Colon (tissue), 2 donors: ENCODE measurements around the gene NPR1.
"Not testable (repeated sequence)": the region's sequence is repeated elsewhere in the genome, so short reads cannot be mapped to it uniquely, and the experiment has no call there.

Experiments used
- FAIRE-seq: peaks from 2 replicates; lab custom pipeline; 2012; peaks lifted over from hg19 to GRCh38; lab: Jason Lieb, UNC
- donor health status: control.
- donor health status: control.

NPR1 gene

DNA sequence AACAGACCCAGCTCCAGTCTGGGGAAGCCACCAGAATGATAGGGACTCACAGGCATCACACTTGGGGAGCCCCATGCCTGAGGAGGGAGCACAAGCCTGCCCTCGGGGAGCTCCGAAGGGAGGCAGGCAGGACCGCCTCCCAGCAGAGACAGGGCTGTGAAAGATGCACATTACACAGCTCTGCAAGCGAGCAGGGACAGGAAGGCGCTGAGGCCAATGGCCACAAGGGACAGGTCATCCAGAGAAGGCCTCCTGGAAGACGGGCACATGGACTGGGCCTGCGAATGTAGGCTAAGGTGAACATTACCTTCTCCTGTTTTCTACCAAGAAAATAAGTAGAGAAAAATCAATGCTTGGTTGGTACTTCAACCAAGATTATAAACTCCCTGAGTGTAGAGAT, 4.2 kb downstream of the NPR1 start:
- no peak for FAIRE-seq

DNA sequence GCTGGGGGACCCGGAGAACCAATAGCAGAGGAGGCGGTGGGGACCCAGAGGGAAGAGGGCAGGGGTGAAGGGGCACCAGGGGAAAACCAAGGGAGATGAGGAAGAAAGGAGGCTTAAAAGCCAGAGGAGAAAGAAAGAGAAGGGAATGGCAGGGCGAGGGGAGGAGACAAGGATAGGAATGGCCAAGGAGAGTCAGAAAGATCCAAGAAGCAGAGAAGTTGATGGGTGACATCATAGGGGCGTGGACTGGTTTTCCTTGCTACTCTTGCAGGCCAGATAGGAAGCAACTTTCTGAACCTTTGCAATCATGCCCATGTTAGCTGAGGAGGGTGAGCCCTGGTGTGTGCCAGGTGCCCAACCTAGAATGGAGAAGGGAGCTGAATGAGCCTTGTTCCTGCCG, 5.4 kb downstream of the NPR1 start:
- no peak for FAIRE-seq

DNA sequence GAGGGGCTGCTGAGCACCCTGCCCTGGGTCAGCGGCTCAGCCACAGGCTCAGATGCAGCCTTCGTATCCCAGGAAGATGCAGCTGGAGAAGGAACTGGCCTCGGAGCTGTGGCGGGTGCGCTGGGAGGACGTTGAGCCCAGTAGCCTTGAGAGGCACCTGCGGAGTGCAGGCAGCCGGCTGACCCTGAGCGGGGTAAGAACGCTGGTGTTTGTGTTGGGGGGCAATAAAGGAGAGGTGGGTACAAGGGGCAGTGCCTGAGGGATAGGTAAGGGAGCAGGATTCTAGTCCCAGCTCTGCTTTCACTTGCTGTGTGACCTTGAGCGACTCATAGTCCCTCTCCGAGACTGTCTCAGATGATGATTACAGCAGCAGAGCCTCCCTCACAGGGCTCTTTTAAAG, 6.4 kb downstream of the NPR1 start:
- no peak for FAIRE-seq

DNA sequence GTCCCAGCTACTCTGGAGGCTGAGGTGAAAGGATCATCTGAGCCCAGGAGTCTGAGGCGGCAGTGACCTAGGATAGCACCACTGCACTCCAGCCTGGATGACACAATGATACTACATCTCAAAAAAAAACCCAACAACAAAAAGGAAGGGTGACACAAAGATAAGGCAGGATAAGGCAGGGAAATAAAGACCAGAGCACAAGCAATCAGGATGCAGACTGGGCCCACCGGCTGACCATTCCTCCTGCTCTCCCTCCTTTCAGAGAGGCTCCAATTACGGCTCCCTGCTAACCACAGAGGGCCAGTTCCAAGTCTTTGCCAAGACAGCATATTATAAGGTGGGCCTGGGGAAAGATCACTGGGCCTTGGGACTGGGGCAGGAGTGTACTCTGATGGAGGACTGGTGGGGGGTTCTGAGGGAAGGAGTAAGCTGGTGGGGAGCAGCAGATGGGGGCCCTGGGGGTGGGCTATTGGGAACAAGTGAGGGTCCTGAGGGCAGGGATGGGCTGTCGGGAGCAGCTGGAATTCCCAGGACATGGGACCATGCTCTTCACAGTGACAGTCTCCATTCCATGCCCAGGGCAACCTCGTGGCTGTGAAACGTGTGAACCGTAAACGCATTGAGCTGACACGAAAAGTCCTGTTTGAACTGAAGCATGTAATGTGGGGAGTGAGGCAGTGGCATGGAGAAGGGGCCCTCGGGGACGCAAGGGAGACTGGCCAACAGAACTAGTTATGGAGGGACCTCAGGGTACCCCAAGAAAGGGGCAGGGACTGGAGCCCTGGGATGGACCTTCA, 7.3 kb downstream of the NPR1 start:
- no peak for FAIRE-seq

DNA sequence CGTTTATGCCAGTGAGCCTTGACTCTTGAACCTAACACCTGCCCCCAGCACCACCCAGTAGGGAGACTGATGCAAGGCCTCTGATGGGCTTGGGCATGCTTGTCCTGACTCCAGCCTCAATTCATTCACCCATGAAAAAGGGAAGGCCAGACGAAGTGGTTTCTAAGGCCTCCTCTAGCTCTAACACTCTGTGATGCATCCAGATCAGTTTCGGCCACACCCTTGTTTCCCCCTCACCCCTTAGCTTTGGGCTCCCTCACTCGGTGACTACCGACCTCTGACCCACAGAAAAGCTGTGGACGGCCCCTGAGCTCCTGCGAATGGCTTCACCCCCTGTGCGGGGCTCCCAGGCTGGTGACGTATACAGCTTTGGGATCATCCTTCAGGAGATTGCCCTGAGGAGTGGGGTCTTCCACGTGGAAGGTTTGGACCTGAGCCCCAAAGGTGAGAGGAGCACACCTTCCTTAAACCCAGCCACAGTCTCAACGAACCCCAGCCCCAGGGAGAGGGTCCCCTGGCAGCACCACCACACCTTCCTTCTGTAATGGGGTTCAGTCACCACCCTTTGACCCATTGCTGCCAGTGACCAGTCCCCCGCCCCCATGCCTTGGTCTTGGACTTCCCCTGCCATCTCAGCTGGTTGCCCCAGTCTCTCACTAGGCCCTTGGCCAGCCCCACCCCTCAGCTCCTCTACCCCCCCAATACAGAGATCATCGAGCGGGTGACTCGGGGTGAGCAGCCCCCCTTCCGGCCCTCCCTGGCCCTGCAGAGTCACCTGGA, 9.0 kb downstream of the NPR1 start:
- FAIRE-seq, result no peak

DNA sequence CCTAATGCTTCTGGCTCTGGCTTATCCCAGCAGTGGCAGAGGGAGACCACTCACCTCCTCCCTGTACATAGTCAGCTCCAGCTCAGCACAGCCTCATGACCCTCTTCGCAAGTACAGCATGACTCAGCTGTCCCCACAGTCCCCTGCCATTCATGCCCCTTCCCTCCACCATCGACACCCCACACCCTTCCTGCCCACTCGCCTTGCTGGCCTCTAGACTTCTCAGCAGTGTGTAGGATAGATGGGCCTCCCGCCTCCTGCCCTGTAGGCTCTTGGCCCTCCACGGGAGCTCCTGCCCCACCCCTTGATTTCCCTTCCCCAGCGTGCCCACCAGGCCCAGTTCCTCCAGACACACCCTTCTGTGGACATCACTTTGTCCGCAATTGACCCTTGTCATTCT, 9.8 kb downstream of the NPR1 start:
- FAIRE-seq, result no peak

DNA sequence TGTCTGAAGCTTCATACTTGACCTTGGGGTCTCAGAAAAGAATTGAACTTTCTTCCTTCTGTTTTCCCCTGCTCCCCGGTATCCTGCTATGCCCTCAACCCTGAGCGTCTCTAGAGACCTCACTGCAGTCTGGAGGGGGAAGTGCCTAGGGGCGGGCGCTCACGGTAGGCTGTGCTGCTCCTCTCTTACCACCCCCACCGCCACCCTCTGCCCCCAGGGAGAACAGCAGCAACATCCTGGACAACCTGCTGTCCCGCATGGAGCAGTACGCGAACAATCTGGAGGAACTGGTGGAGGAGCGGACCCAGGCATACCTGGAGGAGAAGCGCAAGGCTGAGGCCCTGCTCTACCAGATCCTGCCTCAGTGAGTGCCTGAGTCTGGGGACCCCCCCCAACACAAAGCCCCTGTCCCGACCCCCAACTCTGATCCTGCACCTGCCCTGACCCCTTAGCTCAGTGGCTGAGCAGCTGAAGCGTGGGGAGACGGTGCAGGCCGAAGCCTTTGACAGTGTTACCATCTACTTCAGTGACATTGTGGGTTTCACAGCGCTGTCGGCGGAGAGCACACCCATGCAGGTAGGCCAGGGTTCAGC, 10.3 kb downstream of the NPR1 start:
- FAIRE-seq, result no peak

DNA sequence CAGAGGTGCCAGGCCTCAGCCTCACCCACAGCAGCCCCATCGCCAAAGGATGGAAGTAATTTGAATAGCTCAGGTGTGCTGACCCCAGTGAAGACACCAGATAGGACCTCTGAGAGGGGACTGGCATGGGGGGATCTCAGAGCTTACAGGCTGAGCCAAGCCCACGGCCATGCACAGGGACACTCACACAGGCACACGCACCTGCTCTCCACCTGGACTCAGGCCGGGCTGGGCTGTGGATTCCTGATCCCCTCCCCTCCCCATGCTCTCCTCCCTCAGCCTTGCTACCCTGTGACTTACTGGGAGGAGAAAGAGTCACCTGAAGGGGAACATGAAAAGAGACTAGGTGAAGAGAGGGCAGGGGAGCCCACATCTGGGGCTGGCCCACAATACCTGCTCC, 15.0 kb downstream of the NPR1 start:
- no peak for FAIRE-seq

DNA sequence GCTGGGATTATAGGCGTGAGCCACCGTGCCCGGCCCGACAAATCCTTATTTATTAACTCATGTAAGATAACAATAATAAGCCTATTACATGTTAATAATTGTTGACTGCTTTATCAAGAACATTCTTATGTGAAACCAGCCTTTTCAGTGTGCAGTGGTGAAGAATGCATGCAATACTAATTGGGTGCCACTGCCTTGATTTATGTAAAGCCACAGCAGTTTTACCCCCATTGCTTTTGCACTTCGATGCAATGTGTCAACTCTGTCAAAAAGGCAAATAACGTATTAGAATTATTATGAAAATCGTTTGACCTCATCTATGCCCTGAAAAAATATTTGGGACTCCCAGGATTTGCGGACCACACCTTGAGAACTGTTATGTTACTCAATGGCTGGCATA, 18.3 kb downstream of the NPR1 start:
- no peak for FAIRE-seq

DNA sequence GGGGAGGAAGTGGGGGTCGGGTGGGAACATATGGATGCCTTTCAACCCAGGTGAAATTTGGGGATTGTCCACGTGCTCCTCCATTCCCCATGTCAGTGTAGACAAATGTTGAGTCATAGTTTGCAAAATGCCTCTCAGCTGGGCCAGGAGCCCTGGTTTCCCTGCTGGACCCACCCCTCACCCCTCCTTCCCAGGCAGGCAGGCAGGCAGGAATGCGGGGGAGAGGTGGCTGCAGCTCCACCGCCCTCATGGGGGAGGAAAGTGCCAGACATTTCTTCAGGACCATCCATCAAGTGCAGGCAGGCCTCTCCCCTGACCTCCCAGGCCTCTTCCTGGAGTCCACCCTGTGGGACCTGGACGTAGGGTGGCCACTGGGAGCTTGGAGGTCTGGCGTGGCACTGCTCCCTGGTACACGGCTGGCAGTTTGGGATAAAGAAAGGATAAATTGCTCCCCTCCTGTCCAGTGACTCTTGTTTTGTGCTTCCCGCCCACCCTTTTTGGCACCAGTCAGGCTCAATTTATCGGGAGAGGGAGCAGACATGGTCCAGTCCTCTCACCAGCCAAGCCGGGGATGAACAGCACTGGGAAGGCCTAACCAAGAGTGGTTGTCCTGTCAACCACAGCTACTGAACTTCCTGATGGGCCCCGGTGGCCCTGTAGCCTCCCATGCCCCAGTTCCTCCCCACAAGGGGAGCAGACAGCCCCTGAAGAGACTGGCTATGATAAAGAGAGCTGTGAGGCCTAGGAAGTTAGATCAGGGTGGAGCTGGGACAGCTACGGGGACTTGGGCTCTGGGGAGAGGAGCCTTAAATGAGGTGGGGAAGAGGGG, 18.9 kb downstream of the NPR1 start:
- FAIRE-seq, result no peak

DNA sequence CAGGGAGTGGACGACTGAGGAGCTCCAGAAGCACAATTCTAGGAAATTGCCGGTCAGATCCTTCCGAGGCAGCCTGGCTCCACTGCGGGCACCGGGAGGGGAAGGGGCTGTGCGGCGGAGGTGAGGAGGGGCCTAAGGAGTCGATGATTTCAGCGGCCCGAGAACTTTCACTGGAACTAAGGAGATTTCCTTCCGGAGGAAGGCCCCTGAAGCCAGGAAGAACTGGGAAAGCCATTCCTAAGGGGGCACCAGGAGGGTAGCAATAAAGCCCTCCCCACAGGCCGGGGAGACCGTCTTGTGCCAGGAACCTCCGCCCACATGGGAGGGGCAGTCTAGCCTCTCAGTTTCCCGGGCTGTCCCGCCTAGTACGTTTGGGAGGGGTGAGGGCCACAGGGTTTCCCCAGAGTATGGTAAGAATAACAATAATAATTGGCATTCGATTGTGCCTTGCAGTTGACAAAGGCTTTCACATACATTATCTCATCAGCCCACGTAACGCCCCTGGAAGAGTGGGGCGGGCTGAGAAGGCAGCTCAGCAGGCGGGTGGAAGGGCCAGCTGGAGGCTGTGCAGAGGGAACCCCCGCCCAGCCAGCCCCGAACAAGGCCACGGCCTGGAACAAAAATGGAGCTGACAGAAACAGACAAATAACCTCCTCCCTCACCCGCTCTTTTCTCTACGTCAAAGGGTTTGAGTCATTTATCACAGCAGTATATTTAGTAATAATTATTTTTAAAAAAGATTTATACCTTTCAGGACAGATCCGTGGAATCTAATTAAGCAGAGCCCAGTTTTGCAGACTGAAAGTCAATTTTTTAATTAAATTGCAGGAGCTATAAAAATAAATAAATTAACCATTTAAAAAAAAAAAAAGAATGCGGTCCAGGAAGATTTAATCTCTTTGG, 19.8 kb downstream of the NPR1 start:
- no peak for FAIRE-seq

DNA sequence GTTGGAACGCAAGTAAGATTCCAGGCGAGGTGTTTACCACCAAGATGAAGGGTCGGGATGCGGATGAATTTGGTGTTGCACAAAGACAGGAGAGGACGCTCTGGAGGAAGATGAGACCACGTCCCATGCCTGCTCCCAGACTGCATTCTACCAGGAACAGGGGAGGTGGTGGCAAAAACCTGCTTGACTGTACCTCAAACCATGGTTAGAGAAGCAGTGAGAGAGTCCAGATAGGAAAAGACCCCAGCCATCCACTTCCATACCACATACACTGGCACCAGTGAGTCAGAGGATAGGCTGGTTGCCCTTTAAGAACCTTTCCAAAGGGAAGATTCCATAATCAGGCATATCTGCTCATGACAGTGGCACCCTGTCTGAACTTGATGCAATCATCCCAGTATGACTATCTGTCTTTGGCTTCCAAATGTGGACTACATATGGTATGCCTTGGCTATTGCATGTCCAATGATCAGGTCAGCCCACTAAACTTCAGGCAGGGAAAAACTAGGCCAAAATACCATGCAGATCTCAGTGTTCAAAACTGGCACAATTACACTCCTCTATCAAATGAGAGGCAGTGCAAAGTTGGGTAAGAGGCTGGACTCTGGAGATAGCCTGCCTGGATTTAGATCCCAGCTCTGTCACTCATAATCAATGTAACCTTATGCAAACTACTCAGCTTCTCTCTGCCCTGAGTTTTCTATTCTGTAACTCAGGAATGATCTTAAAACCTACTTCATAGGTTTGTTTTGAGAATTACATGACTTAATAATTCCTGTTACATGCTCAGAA, 20.6 kb downstream of the NPR1 start:
- no peak for FAIRE-seq

DNA sequence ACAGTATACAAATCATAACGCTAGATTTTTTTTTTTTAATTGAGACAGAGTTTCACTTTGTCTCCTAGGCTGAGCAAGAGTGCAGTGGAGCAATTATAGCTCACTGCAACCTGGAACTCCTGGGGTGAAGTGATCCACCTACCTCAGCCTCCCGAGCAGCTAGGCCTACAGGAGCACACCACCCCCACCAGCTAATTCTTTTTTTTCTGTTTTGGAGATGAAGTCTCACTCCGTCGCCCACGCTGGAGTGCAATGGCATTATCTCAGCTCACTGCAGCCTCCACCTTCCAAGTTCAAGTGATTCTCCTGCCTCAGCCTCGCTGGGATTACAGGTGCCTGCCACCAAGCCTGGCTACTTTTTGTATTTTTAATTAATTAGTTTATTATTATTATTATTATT, 21.3 kb downstream of the NPR1 start:
- no peak for FAIRE-seq

DNA sequence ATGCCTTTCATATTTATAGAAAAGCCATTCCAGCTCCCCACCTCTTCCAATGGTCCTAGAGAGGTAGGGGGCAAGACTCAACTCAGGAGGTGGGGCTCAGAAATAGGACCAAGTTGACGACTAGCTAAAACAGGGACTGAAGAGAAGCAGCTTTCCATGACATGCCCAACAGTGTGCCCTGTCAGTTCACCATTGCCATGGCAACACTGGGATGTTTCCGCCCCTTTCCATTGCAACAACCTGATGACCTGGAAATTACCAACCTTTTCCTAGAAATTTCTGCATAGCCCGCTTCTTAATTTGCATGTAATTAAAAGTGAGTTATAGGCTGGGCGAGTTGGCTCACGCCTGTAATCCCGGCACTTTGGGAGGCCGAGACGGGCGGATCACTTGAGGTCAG, 27.0 kb downstream of the NPR1 start:
- no peak for FAIRE-seq

DNA sequence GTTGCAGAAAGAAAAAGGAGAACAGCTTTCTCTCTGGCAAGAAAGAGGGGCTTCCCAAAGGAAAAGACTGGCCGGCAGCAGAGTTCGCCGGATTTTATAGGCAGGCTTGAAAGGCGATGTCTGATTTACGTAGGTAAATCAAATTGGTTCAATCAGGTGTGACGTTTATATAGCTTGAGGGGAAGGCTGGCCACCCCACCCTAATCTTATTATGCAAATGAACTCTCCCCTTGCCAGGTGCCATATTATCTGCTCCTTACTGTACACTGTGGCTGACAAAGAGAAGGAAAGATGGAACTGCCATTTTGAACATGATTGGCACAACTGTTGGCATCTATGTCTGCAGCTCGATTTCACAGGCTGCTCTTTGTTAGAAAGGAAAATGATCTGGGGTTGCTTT, 32.5 kb downstream of the NPR1 start:
- no peak for FAIRE-seq

DNA sequence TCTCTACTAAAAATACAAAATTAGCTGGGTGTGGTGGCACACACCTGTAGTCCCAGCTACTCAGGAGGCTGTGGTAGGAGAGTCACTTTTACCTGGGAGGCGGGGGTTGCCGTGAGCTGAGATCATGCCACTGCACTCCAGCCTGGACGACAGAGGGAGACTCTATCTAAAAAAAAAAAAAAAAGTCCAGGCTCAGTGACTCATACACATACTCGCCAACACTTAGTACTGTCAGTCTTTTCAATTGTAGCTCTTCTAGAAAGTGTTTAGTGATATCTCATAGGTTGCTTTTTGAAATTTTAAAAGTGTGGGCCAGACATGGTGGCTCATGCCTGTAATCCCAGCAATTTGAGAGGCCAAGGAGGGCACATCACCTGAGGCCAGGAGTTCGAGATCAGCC, 37.7 kb downstream of the NPR1 start:
- FAIRE-seq, result not testable (repeated sequence)

DNA sequence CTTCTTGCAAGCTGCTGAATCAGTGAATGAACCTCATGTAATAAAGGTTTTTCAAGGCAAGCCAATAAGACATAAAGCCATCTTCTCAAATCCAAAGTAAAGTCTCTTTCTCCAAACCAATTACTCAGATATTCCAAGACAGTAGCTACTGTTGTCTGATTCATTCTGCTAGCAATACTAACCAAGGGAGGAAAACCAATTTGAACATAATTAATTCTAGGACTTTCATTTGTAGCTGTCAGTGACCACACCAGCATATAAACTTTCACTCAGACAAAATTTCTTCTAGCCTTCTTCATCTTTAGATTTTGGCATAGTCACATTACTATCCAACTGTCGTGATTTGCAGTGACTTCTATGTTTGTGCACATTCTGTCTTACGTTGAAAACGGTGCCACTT, 38.8 kb downstream of the NPR1 start:
- FAIRE-seq, result no peak

DNA sequence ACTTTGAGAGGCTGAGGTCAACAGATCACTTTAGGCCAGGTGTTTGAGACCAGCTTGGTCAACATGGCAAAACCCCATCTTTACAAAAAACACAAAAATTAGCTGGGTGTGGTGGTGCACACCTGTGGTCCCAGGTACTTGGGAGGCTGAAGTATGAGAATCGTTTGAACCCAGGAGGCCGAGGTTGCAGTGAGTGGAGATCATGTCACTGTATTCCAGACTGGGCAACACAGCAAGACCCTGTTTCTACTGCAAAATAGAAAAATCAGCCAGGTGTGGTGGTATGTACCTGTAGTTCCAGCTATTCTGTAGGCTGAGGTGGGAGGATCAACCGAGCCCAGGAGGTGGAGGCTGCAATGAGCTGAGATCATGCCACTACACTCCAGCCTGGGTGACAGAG, 45.2 kb downstream of the NPR1 start:
- FAIRE-seq, result no peak

DNA sequence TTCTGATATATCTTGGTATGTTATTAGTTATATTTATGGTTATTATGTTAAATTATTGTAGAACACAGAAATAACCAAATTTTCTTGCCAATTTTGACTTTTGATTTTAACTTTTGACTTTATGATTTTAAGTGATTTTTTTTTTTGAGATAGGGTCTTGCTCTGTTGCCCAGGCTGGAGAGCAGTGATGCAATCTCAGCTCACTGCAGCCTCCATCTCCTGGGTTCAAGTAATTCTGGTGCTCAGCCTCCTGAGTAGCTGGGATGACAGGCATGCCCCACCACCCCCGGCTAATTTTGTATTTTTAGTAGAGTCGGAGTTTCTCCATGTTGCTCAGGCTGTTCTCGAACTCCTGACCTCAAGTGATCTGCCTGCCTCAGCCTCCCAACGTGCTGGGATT, 46.1 kb downstream of the NPR1 start:
- not testable (repeated sequence) for FAIRE-seq

DNA sequence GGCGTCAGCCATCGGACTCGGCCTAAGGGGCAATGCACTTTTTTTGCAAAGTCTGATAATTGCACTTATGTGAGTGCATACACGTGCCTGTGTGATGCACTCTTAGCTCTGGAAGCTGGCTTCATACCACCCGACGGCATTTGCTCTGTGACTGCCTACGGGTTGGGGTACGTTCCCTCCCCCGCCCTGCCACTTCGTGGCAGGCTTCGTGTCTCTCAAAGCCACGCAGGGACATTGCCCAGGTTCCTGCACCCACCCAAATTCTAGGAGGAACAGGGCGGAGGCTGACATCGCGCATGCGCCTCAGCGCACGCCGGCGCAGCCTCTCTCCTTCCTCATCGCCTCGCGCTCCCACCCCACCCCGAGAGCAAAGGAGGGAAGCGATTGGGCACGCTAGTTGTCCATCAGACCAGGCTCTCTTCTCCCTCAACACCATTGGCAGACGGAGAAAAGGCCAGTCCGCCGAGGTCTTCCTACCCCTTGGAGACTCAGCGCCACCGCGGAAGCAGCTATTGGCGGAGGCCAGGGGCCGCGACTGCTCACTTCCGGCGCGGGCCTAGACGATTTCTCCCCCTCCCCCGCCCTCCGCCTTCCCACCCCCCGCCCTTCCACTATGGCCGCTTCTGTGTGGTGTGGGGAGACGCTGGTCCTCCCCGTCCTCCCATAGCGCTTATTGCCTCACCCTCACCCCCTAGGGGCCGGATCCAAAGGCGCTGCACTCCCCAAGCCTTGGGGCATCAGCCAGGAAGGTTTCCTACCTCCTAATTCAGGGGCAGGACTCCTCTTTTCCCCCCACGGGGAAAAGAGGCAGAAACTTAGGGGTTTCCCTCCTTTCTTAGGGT, 49.2 kb downstream of the NPR1 start, which contains the start of gene INTS3:
Gene INTS3 (plus strand): TSS at position 588 of the 842 bp plus-strand sequence. CDS start 585 bp downstream, outside the sequence.
- no peak for FAIRE-seq
